ENCODE results near the gene IMMP2L.
"Not testable (repeated sequence)": the region's sequence is repeated elsewhere in the genome, so short reads cannot be mapped to it uniquely, and the experiment has no call there.

IMMP2L gene

GRCh38 chr7:110962374-110962773 lies 599.9 kb downstream of the IMMP2L start:
- H3K27me3 ChIP-seq (ENCODE audit: control insufficient read depth, insufficient read depth, low read length), result no peaks in the 10 kb centered on the region
- H3K27ac ChIP-seq (ENCODE audit: low read depth, low read length), result no peak overlapping the region
- H3K36me3 ChIP-seq (ENCODE audit: control insufficient read depth, insufficient read depth, low read length), result no peaks in the 10 kb centered on the region
- no peaks in the 10 kb centered on the region for H3K4me1 ChIP-seq (ENCODE audit: control insufficient read depth, insufficient read depth, low read length)
- H3K9ac ChIP-seq (ENCODE audit: low read length), result no peak overlapping the region
- H3K4me3 ChIP-seq (ENCODE audit: low read length), result no peak overlapping the region

DNA sequence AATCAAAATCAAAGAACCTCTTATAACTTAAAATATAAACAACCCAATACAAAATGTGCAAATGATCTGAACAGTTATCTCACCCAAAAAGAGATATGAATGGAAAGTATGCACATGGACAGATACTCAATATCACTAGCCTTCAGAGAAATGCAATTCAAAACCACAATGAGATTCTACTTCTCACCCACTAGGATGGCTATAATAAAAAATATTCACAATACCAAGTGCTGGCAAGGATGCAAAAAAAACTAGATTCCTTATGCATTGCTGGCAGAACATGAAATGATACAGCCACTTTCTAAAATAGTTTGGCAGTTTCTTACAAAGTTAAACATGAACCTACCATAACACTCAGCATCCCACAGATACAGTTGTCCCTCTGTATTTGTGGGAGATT lies 601.5 kb downstream of the IMMP2L start:
- no peaks in the 10 kb centered on the region for H3K4me1 ChIP-seq (ENCODE audit: control insufficient read depth, insufficient read depth, low read length)
- no peaks in the 10 kb centered on the region for H3K27me3 ChIP-seq (ENCODE audit: control insufficient read depth, insufficient read depth, low read length)
- no peaks in the 10 kb centered on the region for H3K36me3 ChIP-seq (ENCODE audit: control insufficient read depth, insufficient read depth, low read length)
- no peak overlapping the region for H3K4me3 ChIP-seq (ENCODE audit: low read length)
- no peak overlapping the region for H3K9ac ChIP-seq (ENCODE audit: low read length)
- no peak overlapping the region for H3K27ac ChIP-seq (ENCODE audit: low read depth, low read length)

DNA sequence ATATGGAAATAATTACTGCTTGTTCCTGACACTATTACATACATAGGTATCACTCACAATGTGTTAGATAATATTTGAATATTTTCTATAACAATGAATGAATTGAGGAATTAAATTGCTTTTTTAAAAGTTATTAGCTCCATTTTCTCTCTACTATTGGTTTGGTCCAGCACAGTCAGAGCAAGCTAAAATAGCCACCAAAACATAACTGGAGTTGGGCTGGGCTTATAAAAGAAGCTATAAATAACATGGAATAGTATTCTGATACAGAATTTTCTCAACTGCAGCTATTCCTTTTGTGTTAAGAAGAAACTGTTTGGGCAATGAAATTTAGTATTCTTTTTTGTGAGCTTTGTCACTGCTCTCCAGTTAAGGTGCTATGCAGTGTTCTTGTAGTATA lies 614.0 kb downstream of the IMMP2L start:
- Histone ChIP-seq H3K27ac (ENCODE audit: low read depth, low read length) (no peak overlapping the region), H3K36me3 (ENCODE audit: control insufficient read depth, insufficient read depth, low read length) (no peaks in the 10 kb centered on the region), H3K4me3 (ENCODE audit: low read length) (no peak overlapping the region), H3K4me1 (ENCODE audit: control insufficient read depth, insufficient read depth, low read length) (no peaks in the 10 kb centered on the region), H3K27me3 (ENCODE audit: control insufficient read depth, insufficient read depth, low read length) (no peaks in the 10 kb centered on the region), H3K9ac (ENCODE audit: low read length) (no peak overlapping the region)

GRCh38 chr7:110947408-110947807 lies 614.9 kb downstream of the IMMP2L start:
- Histone ChIP-seq H3K4me3 (ENCODE audit: low read length) (no peak overlapping the region), H3K9ac (ENCODE audit: low read length) (no peak overlapping the region), H3K36me3 (ENCODE audit: control insufficient read depth, insufficient read depth, low read length) (no peaks in the 10 kb centered on the region), H3K27ac (ENCODE audit: low read depth, low read length) (no peak overlapping the region), H3K27me3 (ENCODE audit: control insufficient read depth, insufficient read depth, low read length) (no peaks in the 10 kb centered on the region), H3K4me1 (ENCODE audit: control insufficient read depth, insufficient read depth, low read length) (no peaks in the 10 kb centered on the region)

DNA sequence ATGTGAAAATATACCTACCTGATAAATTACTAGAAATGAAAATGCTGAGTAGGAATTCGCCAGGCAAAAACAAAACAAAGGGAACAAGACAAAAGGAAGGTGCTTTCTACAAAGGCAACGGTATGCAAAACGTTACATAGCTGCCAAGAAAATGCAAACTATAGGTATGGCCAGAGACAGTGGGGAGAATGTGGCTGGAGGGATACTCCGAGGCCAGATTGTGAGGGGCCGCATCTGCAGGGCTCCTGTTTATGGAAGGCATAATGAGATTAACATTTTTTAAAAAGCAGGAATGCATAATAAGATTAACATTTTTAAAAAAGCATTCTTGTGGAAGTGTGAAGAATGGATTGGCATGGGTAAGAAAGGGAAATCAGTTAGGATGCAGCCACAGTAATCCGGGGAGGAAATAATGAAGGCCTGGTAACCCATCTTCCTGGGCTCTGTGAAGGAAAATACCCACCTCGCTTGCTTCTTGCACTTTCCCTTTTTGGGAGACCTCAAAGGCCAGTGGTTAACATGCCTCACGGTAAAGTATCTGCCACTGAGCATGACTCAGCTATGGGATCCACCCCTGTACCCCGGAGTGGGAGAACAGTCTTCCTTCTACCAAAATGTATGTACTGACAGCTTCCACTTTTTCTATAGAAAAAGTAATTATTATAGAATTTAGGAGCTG lies 617.2 kb downstream of the IMMP2L start:
- Histone ChIP-seq H3K27ac (ENCODE audit: low read depth, low read length) (no peak overlapping the region), H3K27me3 (ENCODE audit: control insufficient read depth, insufficient read depth, low read length) (no peaks in the 10 kb centered on the region), H3K36me3 (ENCODE audit: control insufficient read depth, insufficient read depth, low read length) (no peaks in the 10 kb centered on the region), H3K9ac (ENCODE audit: low read length) (no peak overlapping the region), H3K4me1 (ENCODE audit: control insufficient read depth, insufficient read depth, low read length) (no peaks in the 10 kb centered on the region), H3K4me3 (ENCODE audit: low read length) (no peak overlapping the region)

GRCh38 chr7:110944448-110944847 lies 617.8 kb downstream of the IMMP2L start:
- Histone ChIP-seq H3K36me3 (ENCODE audit: control insufficient read depth, insufficient read depth, low read length) (no peaks in the 10 kb centered on the region), H3K27ac (ENCODE audit: low read depth, low read length) (no peak overlapping the region), H3K4me3 (ENCODE audit: low read length) (no peak overlapping the region), H3K4me1 (ENCODE audit: control insufficient read depth, insufficient read depth, low read length) (no peaks in the 10 kb centered on the region), H3K9ac (ENCODE audit: low read length) (no peak overlapping the region), H3K27me3 (ENCODE audit: control insufficient read depth, insufficient read depth, low read length) (no peaks in the 10 kb centered on the region)

DNA sequence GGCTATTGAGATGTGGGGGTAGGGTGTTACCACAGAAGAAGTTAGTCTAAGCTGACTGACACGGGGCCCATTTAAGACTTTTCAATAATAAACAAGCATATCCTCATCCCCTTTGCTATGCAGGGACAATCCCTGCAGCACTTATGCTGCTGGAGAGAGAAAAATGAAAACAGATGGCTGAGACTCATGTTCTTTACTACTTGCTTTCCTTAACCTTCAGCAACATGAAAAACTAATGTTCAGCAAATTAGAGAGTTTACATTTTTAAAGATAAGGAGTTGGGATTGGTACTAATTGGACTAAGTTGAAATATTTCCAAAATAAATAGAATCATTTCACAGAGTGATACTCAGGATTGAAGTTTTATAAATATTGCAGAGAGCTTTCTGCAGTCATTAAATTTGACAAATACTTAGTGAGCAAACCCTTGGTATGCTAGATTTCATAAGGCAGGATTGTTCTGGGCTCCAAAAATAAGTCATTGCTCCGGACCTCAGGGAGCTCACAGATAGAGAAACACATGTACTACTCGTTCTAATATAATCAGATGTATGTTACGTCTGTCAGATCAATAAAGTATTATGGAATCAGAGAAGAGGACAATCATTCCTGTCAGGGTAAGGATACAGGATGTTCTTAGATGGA lies 618.5 kb downstream of the IMMP2L start:
- H3K27ac ChIP-seq (ENCODE audit: low read depth, low read length), result no peak overlapping the region
- H3K9ac ChIP-seq (ENCODE audit: low read length), result no peak overlapping the region

GRCh38 chr7:110941385-110941784 lies 620.9 kb downstream of the IMMP2L start:
- H3K36me3 ChIP-seq (ENCODE audit: control insufficient read depth, insufficient read depth, low read length), result no peaks in the 10 kb centered on the region
- no peak overlapping the region for H3K27ac ChIP-seq (ENCODE audit: low read depth, low read length)
- H3K27me3 ChIP-seq (ENCODE audit: control insufficient read depth, insufficient read depth, low read length), result no peaks in the 10 kb centered on the region
- no peak overlapping the region for H3K4me3 ChIP-seq (ENCODE audit: low read length)
- no peaks in the 10 kb centered on the region for H3K4me1 ChIP-seq (ENCODE audit: control insufficient read depth, insufficient read depth, low read length)
- no peak overlapping the region for H3K9ac ChIP-seq (ENCODE audit: low read length)

More for the DNA sequence above, 618.5 kb downstream of the IMMP2L start:
- H3K4me3 ChIP-seq (ENCODE audit: low read length), result no peak overlapping the region
- no peaks in the 10 kb centered on the region for H3K36me3 ChIP-seq (ENCODE audit: control insufficient read depth, insufficient read depth, low read length)
- H3K4me1 ChIP-seq (ENCODE audit: control insufficient read depth, insufficient read depth, low read length), result no peaks in the 10 kb centered on the region
- H3K27me3 ChIP-seq (ENCODE audit: control insufficient read depth, insufficient read depth, low read length), result no peaks in the 10 kb centered on the region

GRCh38 chr7:110940756-110941155 lies 621.5 kb downstream of the IMMP2L start:
- Histone ChIP-seq H3K27me3 (ENCODE audit: control insufficient read depth, insufficient read depth, low read length) (no peaks in the 10 kb centered on the region), H3K9ac (ENCODE audit: low read length) (no peak overlapping the region), H3K27ac (ENCODE audit: low read depth, low read length) (no peak overlapping the region), H3K4me3 (ENCODE audit: low read length) (no peak overlapping the region), H3K4me1 (ENCODE audit: control insufficient read depth, insufficient read depth, low read length) (no peaks in the 10 kb centered on the region), H3K36me3 (ENCODE audit: control insufficient read depth, insufficient read depth, low read length) (no peaks in the 10 kb centered on the region)

DNA sequence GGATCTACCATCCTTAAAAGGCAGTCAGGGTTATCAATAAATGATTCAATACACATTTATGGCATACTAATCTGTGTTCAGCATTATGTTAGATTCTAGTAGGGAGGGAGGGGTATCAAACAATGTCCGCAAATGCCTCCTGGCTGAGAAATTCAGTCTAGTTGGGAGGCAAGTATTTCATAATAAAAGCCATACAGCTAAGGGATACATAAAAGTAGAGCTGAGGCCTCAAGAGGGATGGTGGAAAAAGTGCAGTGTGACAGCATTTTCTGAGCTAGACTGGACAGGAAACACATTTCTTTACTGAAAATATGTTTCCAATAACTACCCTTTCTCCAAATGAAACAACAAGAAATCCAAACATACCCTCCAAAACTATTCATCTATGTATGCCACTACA lies 624.1 kb downstream of the IMMP2L start:
- no peaks in the 10 kb centered on the region for H3K36me3 ChIP-seq (ENCODE audit: control insufficient read depth, insufficient read depth, low read length)
- H3K4me3 ChIP-seq (ENCODE audit: low read length), result no peak overlapping the region
- no peaks in the 10 kb centered on the region for H3K27me3 ChIP-seq (ENCODE audit: control insufficient read depth, insufficient read depth, low read length)
- no peaks in the 10 kb centered on the region for H3K4me1 ChIP-seq (ENCODE audit: control insufficient read depth, insufficient read depth, low read length)
- no peak overlapping the region for H3K27ac ChIP-seq (ENCODE audit: low read depth, low read length)
- H3K9ac ChIP-seq (ENCODE audit: low read length), result no peak overlapping the region

DNA sequence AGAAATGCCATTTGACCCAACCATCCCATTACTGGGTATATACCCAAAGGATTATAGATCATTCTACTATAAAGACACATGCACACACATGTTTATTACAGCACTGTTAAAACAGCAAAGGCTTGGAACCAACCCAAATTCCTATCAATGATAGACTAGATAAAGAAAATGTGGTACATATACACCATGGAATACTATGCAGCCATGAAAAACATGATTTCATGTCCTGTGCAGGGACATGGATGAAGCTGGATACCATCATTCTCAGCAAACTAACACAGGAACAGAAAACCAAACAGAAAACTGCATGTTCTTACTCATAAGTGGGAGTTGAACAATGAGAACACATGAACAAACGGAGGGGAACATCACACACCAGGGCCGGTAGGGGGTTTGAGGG lies 625.6 kb downstream of the IMMP2L start:
- not testable (repeated sequence) for H3K27me3 ChIP-seq (ENCODE audit: control insufficient read depth, insufficient read depth, low read length); H3K9ac ChIP-seq (ENCODE audit: low read length); H3K36me3 ChIP-seq (ENCODE audit: control insufficient read depth, insufficient read depth, low read length); H3K27ac ChIP-seq (ENCODE audit: low read depth, low read length); H3K4me1 ChIP-seq (ENCODE audit: control insufficient read depth, insufficient read depth, low read length); H3K4me3 ChIP-seq (ENCODE audit: low read length)

DNA sequence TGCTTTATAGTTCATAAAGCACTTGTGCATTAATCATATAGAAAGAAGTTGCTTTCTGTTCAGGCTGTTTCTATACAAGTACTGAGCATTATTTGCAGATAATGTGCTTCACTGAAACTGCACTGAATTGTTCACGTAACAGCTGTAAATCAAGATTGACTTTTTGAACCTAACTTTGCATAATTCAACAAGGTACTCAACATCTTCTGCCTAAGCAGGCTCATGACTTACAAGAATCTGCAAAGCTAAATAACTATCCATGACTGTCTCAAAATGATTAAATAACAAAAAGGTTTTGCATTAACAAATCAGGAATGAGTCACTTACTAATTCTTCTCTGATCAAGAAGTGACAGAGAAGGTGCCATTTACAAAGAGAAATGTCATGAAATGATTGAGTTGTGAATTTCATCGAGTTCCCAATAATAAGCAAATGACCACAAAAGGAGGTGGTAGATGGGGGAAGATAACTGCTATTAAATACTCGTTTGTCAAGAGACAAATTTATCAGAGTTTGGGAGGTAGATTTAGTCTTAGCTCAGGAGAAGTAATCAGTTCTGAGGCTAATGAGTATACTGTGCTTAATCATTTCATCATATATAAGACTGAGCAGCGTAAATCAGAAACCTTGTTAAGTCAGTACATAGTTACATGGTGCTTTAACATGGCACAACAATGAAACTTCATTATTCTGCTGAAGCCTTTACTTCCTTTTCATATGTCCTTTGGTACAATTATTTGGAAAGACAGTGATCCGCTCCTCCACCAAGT lies 632.6 kb downstream of the IMMP2L start:
- Histone ChIP-seq H3K36me3 (ENCODE audit: control insufficient read depth, insufficient read depth, low read length) (no peaks in the 10 kb centered on the region), H3K27me3 (ENCODE audit: control insufficient read depth, insufficient read depth, low read length) (no peaks in the 10 kb centered on the region), H3K4me3 (ENCODE audit: low read length) (no peak overlapping the region), H3K9ac (ENCODE audit: low read length) (no peak overlapping the region), H3K27ac (ENCODE audit: low read depth, low read length) (no peak overlapping the region), H3K4me1 (ENCODE audit: control insufficient read depth, insufficient read depth, low read length) (no peaks in the 10 kb centered on the region)

Measured in rectal smooth muscle tissue (tissue), 1 donor.